CD14-positive monocyte (primary cell): Measurements from ENCODE around the gene ERFL. TPM values are rescaled to one million over a fixed set of nuclear protein-coding genes. Genes with fewer than 3 reads are reported as not detected.

Experiments used
- DNase-seq, 3 donors: peaks; one replicate each; pipeline ENCODE4 v3.0.0-alpha.2; 2011 to 2022
- H2AFZ ChIP-seq: 2 replicates; pipeline ENCODE4 v1.6.0; 2012; ENCODE audit warnings: mild to moderate bottlenecking, low read depth, low read length, inconsistent platforms; ENCODE audit not compliant: insufficient read depth, poor library complexity, severe bottlenecking
- H3K27ac ChIP-seq, 2 donors: 1 replicate in 1 of 2; 2 replicates in 1 of 2; pipeline ENCODE4 v1.5.1; 2012 to 2013; ENCODE audit warnings: low read length in 2 of 2, control low read depth in 1 of 2, inconsistent platforms in 1 of 2, low read depth in 1 of 2, mild to moderate bottlenecking in 1 of 2
- H3K27me3 ChIP-seq, 2 donors: one replicate each; pipeline versions ENCODE4 v1.6.0 to v1.6.1; 2011 to 2013; ENCODE audit warnings: low read length in 2 of 2; ENCODE audit not compliant: control insufficient read depth in 2 of 2, insufficient read depth in 2 of 2
- H3K36me3 ChIP-seq, 2 donors: replicated peaks in 1 of 2; 1 replicate in 1 of 2; 2 replicates in 1 of 2; pipeline versions ENCODE4 v1.5.1 to v1.6.1; 2012 to 2013; ENCODE audit warnings: low read length in 2 of 2, control low read depth in 1 of 2, inconsistent platforms in 1 of 2, mild to moderate bottlenecking in 1 of 2; ENCODE audit not compliant: insufficient read depth in 2 of 2, control insufficient read depth in 1 of 2
- H3K4me1 ChIP-seq, 2 donors: 1 replicate in 1 of 2; 2 replicates in 1 of 2; pipeline versions ENCODE4 v1.5.1 to v1.6.1; 2012 to 2013; ENCODE audit warnings: low read length in 2 of 2, control low read depth in 1 of 2, inconsistent platforms in 1 of 2, mild to moderate bottlenecking in 1 of 2, moderate library complexity in 1 of 2; ENCODE audit not compliant: insufficient read depth in 2 of 2, control insufficient read depth in 1 of 2
- H3K4me2 ChIP-seq: replicated peaks from 2 replicates; pipeline ENCODE3; 2012; ENCODE audit warnings: low read length, moderate library complexity, mild to moderate bottlenecking; ENCODE audit not compliant: poor library complexity, severe bottlenecking; ENCODE audit errors: extremely low read depth
- H3K4me3 ChIP-seq, 3 experiments: fragments of 200-600 bp in 1 of 3; sonication (generic) in 1 of 3; replicated peaks in 1 of 3; 1 replicate in 2 of 3; 2 replicates in 1 of 3; pipeline ENCODE4 v1.5.1; 2011 to 2013; ENCODE audit warnings: low read length in 3 of 3, mild to moderate bottlenecking in 3 of 3, control low read depth in 2 of 3, low read depth in 2 of 3, inconsistent platforms in 1 of 3, moderate library complexity in 1 of 3
- H3K79me2 ChIP-seq: 2 replicates; pipeline ENCODE4 v1.6.0; 2012; ENCODE audit warnings: mild to moderate bottlenecking, control low read depth, inconsistent platforms, low read length, moderate library complexity; ENCODE audit not compliant: insufficient read depth
- H3K9ac ChIP-seq: 2 replicates; pipeline ENCODE4 v1.6.0; 2017; ENCODE audit warnings: low read length, mild to moderate bottlenecking; ENCODE audit not compliant: insufficient read depth, poor library complexity, severe bottlenecking
- H3K9me3 ChIP-seq, 2 donors: replicated peaks in 1 of 2; 1 replicate in 1 of 2; 2 replicates in 1 of 2; pipeline versions ENCODE4 v1.5.1 to v1.6.1; 2012 to 2013; ENCODE audit warnings: low read length in 2 of 2, control low read depth in 1 of 2; ENCODE audit not compliant: control insufficient read depth in 1 of 2, insufficient read depth in 1 of 2
- H4K20me1 ChIP-seq: 2 replicates; pipeline ENCODE4 v1.6.0; 2012; ENCODE audit warnings: mild to moderate bottlenecking, low read length, control low read depth, moderate library complexity; ENCODE audit not compliant: insufficient read depth
- H3K27ac Mint-ChIP-seq, 7 donors: one replicate each; pipeline ENCODE4 v1.8.0; 2020; ENCODE audit warnings: mild to moderate bottlenecking in 7 of 7, mixed read lengths in 7 of 7, moderate library complexity in 6 of 7, inconsistent platforms in 2 of 7
- H3K27me3 Mint-ChIP-seq, 3 donors: one replicate each; pipeline ENCODE4 v1.8.0; 2021 to 2022; ENCODE audit warnings: low read depth in 3 of 3, mild to moderate bottlenecking in 3 of 3, mixed read lengths in 3 of 3, moderate library complexity in 3 of 3, inconsistent platforms in 1 of 3
- H3K36me3 Mint-ChIP-seq, 2 donors: one replicate each; pipeline ENCODE4 v1.8.0; 2020; ENCODE audit warnings: mixed read lengths in 2 of 2, inconsistent platforms in 1 of 2, mild to moderate bottlenecking in 1 of 2
- H3K4me1 Mint-ChIP-seq: one replicate; pipeline ENCODE4 v1.8.0; 2020; ENCODE audit warnings: mild to moderate bottlenecking, mixed read lengths
- H3K4me3 Mint-ChIP-seq, 2 donors: one replicate each; pipeline ENCODE4 v1.8.0; 2020; ENCODE audit warnings: mild to moderate bottlenecking in 2 of 2, mixed read lengths in 2 of 2, moderate library complexity in 1 of 2
- H3K9me3 Mint-ChIP-seq, 7 donors: one replicate each; pipeline ENCODE4 v1.8.0; 2020 to 2022; ENCODE audit warnings: mixed read lengths in 7 of 7, mild to moderate bottlenecking in 6 of 7, moderate library complexity in 6 of 7, inconsistent platforms in 2 of 7
- WGBS: methylation state at CpG from one replicate; pipeline ENCODE4 v1.1.5; 2013; ENCODE audit warnings: missing lambda C conversion rate; ENCODE audit not compliant: insufficient coverage; 5-methylcytosine and 5-hydroxymethylcytosine counted together
- intact Hi-C, 2 donors: fragments of 100-400 bp; cut with micrococcal nuclease; formaldehyde crosslinking; loops; one replicate each; pipeline versions ENCODE4 v1.15.0 to v1.15.1; 2023
- polyA plus RNA-seq, 3 donors: library from polyadenylated mRNA; depleted of rRNA in 1 of 3; unstranded in 2 of 3; stranded (reverse) in 1 of 3; fragments of 300-500 nt in 2 of 3; fragments of >200 nt in 1 of 3; fragmentation: Illumina TruSeq in 2 of 3; gene quantifications; 1 replicate in 2 of 3; 2 replicates in 1 of 3; pipeline ENCODE4 v1.2.3, GENCODE V29; 2012 to 2021
- TF ChIP-seq, protein P1 (sequence below): fragments of 200-600 bp; IDR thresholded peaks from one replicate; pipeline ENCODE4 v1.8.0; 2022; ENCODE audit warnings: antibody characterized with exemption, mild to moderate bottlenecking

ERFL gene
- polyA plus RNA-seq, 3 donors, result not detected

DNA sequence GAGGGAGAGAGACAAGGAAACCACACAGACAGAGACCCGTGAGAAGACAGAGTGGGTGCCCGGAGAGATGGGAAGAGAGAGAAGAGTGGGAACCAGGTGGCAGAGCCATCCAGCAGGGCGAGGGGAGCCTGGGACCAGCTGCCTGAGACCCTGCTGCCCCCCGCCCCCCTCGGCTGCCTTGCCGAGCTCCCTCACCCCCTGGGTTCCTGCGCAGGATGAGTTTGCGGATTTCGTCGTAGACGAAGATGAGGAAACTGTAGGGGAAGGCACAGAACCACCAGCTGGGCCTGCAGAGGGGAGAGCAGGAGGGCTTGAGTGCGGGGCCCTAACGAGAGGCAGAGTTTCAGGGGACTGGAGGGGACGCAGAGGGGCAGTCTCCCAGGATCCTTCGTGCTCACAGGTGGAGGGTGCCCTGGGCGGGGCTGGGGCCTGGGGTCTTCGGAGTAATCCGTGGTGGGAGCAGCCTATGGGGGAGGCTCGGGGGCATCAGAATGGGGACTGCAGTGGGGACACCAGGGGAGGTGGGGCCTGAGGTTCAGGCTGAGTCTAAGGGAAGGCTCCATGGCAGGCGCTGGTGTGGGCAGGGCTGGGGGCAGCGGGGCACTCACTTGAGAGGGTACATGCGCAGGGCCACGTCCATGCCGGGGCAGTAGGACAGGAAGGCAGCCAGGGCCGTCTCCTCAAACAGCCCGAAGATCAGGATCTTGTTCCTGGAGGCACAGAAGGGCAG is 39.0 kb upstream of the ERFL start:
- Mint-ChIP-seq H3K27ac (peak overlapping the region; percentile 70 to 95 (median 87)), H3K4me1 (peaks cover 21% of the 10 kb centered on the region), H3K9me3 (peaks cover 0 to 3% (median 0%) of the 10 kb centered on the region in 7 donors), H3K27me3 (peaks cover 0 to 8% (median 4%) of the 10 kb centered on the region in 3 donors), H3K4me3 (peak overlapping the region; percentile 75 to 94), H3K36me3 (peaks cover 0 to 2% of the 10 kb centered on the region in 2 donors)
- Histone ChIP-seq H3K4me2 (peak overlapping the region; percentile 73), H4K20me1 (no peaks in the 10 kb centered on the region), H3K4me1 (peaks cover 18 to 20% of the 10 kb centered on the region in 2 donors), H3K36me3 (no peaks in the 10 kb centered on the region), H2AFZ (peak overlapping the region; percentile 96), H3K79me2 (no peaks in the 10 kb centered on the region), H3K4me3 (peak overlapping the region; percentile 34 to 72 (median 37)), H3K9me3 (no peaks in the 10 kb centered on the region), H3K27ac (peak overlapping the region; percentile 57 to 91), H3K27me3 (no peaks in the 10 kb centered on the region), H3K9ac (peak overlapping the region; percentile 79)
- 26% methylated on average over 26 of the region's 26 CpGs for WGBS
- TF ChIP-seq, protein P1, sequence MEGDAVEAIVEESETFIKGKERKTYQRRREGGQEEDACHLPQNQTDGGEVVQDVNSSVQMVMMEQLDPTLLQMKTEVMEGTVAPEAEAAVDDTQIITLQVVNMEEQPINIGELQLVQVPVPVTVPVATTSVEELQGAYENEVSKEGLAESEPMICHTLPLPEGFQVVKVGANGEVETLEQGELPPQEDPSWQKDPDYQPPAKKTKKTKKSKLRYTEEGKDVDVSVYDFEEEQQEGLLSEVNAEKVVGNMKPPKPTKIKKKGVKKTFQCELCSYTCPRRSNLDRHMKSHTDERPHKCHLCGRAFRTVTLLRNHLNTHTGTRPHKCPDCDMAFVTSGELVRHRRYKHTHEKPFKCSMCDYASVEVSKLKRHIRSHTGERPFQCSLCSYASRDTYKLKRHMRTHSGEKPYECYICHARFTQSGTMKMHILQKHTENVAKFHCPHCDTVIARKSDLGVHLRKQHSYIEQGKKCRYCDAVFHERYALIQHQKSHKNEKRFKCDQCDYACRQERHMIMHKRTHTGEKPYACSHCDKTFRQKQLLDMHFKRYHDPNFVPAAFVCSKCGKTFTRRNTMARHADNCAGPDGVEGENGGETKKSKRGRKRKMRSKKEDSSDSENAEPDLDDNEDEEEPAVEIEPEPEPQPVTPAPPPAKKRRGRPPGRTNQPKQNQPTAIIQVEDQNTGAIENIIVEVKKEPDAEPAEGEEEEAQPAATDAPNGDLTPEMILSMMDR, result no peak
- intact Hi-C loops, result no loop called here
- DNase-seq, result peak; percentile 60 to 70 (median 60)

DNA sequence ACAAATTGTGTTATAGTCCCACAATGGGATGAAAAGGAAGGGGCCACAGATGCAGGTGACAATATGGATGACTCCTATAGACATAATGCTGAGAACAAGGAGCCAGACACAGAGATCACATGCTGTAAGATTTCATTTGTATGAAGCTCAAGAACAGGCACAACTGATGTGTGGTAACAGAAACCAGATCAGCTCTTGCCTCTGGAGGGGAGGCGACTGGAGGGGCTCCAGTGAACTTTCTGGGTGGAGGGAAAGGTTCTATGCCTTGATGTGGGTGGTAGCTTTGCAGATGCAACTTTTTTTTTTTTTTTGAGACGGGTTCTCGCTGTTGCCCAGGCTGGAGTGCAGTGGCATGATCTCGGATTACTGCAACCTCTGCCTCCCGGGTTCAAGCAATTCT is 36.9 kb upstream of the ERFL start:
- Histone ChIP-seq H3K4me1 (peaks cover 18 to 24% of the 10 kb centered on the region in 2 donors), H3K9ac (no peak overlapping the region), H3K36me3 (no peaks in the 10 kb centered on the region), H4K20me1 (no peaks in the 10 kb centered on the region), H3K4me2 (no peak overlapping the region), H3K4me3 (no peak overlapping the region), H3K9me3 (no peaks in the 10 kb centered on the region), H3K27me3 (no peaks in the 10 kb centered on the region), H3K79me2 (no peaks in the 10 kb centered on the region), H3K27ac (no peak overlapping the region), H2AFZ (no peak overlapping the region)
- Mint-ChIP-seq H3K4me3 (no peak overlapping the region), H3K27me3 (peaks cover 0 to 3% (median 0%) of the 10 kb centered on the region in 3 donors), H3K27ac (no peak overlapping the region), H3K36me3 (peaks cover 0 to 2% of the 10 kb centered on the region in 2 donors), H3K4me1 (peaks cover 25% of the 10 kb centered on the region), H3K9me3 (peaks cover 0 to 3% (median 0%) of the 10 kb centered on the region in 7 donors)
- 96% methylated on average over 3 of the region's 5 CpGs for WGBS
- no peak for DNase-seq
- intact Hi-C loops, result no loop called here
- TF ChIP-seq, protein P1, result no peak
